Measurements from ENCODE around the gene C2orf76.

- TF ChIP-seq CTCF (IDR thresholded peaks at IDR 0.05): no peak
- no peak for TF ChIP-seq POLR2A (IDR thresholded peaks at IDR 0.05)
Measured at GRCh38 chr2:119409506-119409905, 42.9 kb upstream of the C2orf76 start.

Data from adrenal gland (tissue), 5 donors.